Endothelial cell of hepatic sinusoid (primary cell): ENCODE data around the gene HSPA4.
"Not testable (repeated sequence)": the region's sequence is repeated elsewhere in the genome, so short reads cannot be mapped to it uniquely, and the experiment has no call there.

Source experiments
- in situ Hi-C: cut with HindIII; loops from 2 replicates; pipeline ENCODE4 v1.10.0; 2017; ENCODE audit warnings: low sequenced_read_pairs

HSPA4 gene

GRCh38 chr5:133049726-133050048 is 2.1 kb upstream of the HSPA4 start:
- in situ Hi-C loops, result loop anchor here (5.0 kb wide), 1 partner anchor 57 kb away; no protein-coding TSS in a partner anchor

GRCh38 chr5:133050521-133050920 is 1.3 kb upstream of the HSPA4 start:
- in situ Hi-C loops, result loop anchor here (5.0 kb wide), 1 partner anchor 58 kb away; no protein-coding TSS in a partner anchor

GRCh38 chr5:133051061-133051541 is 712 bp upstream of the HSPA4 start:
- in situ Hi-C loops, result loop anchor here (5.0 kb wide), 1 partner anchor 59 kb away; no protein-coding TSS in a partner anchor

- in situ Hi-C loops, result loop anchor here (5.0 kb wide), 1 partner anchor 60 kb away; no protein-coding TSS in a partner anchor
Measured at GRCh38 chr5:133052317-133053175, 733 bp downstream of the HSPA4 start.

DNA sequence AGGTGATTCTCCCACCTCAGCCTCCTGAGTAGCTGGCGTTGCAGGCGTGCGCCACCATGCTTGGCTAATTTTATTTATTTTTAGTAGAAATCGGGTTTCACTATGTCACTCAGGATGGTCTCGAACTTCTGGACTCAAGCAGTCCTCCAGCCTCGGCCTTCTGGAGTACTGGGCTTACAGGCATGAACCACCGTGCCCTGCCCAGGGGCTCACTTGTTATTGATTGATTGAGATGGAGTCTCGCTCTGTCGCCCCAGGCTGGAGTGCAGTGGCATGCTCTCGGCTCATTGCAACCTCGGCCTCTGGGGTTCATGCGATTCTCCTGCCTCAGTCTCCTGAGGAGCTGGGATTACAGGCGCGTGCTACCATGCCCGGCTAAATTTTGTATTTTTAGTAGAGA is 1.6 kb downstream of the HSPA4 start:
- in situ Hi-C loops, result loop anchor here (5.0 kb wide), 1 partner anchor 61 kb away; no protein-coding TSS in a partner anchor

DNA sequence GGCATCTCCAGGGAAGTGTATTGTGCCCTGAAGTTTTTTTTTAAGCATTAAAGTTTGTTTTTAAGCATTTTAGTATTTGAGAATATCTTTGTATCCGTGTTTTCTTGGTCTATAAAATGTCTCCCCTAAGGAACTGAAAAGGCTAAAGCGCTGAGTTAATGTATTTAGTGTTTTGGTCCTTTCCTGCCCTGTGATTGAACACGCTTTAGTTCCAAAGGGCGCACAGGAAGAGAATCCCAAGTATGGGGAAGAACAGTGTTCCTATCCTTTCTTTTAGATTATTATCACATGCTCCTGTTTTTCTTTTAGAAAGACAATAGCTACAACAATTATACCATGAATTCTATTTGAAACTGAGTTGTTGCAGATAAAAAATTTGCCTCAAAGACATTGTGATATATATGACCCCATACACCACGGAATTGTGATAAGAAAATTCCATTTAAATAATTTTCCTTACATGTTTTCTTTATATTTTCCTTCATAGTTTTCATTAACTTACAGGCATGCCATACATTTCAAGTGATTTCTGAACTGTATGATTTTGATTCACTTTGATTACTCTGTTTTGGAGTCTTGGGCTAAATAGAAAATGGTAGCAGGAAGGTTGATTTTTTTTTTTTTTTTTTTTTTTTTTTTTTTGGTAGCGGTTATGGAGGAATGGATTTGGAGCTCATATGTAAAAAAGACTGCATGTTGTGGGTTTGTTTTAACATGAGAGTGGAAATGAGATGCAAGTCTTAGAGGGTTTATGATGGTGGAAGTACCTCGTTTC is 3.1 kb downstream of the HSPA4 start:
- in situ Hi-C loops, result loop anchor here (5.0 kb wide), 1 partner anchor 63 kb away; no protein-coding TSS in a partner anchor

DNA sequence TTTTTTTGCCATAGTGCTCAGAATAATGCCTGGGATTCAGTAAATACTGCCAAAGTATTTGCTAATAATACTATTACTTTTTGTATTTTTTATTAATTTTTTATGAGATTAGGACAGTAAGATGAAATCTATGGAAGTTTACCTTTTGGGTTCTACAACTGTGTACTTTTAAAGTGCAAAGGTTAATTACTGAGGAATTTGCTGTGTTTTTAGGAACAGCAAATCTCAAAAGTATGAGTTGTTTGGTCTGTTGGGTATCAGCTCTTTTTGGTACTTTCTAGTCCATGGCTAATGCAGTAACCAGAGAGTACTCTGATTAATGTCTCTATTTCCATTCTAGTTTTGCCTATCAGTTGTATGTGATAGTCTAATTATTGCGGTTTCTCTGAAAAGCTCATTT is 5.1 kb downstream of the HSPA4 start:
- in situ Hi-C loops, result no loop called here

DNA sequence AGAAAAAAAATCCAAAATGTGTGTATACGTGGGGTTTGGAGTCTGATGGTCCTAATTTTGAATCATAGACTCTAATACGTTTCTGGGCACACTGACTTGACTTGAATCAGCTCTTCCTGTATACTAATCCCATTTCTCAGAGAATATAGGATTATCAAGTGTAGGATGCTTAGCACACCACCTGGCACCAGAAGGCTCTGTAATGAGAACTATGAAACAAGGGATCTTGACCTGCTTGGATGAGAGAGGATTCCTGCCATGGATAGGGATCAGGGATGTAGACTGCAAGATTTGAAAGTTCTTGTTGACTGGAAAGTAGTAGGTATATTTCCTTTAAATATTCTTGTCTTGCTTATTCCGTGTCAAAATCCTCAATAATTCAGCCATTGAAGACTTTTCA is 7.8 kb downstream of the HSPA4 start:
- in situ Hi-C loops, result no loop called here

DNA sequence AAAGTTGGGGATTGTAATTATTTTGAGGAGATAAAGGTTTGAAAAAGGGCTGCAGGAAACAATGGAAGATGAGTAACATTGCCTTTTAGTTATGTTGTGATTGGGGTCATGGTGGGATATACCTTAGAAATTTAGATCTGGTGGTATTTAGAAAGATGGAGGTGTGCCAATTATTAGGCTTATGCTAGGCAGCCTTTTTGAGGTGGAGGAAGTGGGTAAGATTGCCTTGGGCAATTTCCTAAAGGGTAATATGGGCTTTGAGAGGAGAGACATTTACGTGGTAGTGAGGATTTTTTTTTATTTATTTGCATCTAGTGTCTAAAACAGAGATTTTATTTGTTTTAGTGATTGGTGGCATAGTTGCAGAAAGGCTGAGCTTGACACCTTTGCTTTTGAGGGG is 10.5 kb downstream of the HSPA4 start:
- in situ Hi-C loops, result no loop called here

- in situ Hi-C loops, result no loop called here
Measured at GRCh38 chr5:133063965-133064364, 12.2 kb downstream of the HSPA4 start.

- in situ Hi-C loops, result no loop called here
Measured at GRCh38 chr5:133065471-133065870, 13.7 kb downstream of the HSPA4 start.

GRCh38 chr5:133066045-133066444 is 14.2 kb downstream of the HSPA4 start:
- in situ Hi-C loops, result no loop called here

DNA sequence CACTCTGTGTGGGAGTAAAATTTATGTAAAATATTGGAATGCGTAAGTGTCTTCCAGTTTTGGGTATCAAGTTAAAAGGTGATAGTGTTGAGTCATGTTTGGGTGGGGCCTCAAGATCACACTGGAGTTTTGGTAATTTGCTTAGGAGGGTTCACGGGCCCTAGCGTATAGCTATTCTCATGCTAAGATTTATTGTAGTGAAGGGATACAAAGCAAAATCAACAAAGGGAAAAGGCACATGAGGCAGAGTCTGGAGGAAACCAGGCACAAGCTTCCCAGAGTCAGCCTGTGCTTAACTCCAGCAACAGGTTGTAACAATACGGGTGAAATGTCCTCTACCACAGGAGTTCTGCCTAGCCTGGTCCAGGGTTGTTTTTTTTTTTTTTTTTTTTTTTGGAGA is 20.2 kb downstream of the HSPA4 start:
- in situ Hi-C loops, result no loop called here

DNA sequence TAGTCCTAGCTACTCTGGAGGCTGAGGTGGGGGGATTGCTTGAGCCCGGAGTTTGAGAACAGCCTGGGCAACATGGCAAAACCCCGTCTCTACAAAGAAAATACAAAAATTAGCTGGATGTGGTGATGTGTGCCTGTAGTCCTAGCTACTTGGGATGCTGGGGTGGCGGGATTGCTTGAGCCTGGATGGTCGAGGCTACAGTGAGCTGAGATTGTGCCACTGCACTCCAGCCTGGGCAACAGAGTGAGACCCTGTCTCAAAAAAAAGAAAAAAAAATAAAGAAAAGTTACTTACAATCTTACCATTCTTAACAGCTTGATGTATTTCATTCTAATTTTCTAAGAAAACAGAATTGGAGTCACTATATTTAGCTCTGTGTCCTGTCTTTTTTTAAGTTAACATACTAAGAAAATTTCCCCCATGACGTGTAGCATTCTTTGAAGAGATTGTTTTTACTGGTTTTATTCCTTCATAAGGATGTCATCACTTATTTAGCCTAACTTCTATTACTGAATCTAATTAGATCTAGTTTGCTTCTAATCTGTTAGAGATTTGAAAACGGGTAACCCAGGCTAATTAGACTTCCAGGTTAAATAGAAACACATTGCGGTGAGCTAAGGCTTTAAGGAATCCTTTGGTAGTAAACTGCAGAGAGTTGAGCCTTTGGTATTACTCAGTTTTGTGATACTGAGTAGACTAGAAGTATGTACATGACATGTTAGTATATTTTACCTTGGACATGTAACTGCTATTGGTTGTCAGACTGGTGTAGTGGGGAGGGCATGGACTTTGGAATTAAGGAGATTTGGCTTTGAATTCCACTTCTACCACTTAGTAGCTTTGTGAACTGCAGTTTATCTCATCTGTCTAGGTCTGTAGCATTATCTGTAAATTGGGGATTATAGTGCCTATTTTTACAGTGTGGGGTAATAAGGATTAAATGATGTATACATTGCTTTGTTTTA is 24.0 kb downstream of the HSPA4 start:
- in situ Hi-C loops, result no loop called here

DNA sequence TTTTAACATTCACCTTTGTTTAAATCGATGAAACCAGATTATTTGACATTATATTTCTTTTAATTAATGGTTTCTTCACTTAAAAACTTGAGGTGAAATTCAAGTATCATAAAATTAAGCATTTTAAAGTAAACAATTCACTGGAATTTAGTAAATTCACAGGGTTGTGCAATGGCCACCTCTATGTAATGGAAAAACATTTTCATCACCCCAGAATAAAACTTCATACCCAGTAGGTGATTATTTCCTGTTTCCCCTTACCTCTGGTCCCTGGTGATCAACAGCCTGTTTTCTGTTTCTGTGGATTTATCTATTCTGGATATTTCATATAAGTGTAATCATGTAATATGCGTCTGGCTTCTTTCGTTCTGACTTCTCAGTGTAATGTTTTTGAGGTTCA is 27.2 kb downstream of the HSPA4 start:
- in situ Hi-C loops, result no loop called here

GRCh38 chr5:133081036-133081435 is 29.2 kb downstream of the HSPA4 start:
- in situ Hi-C loops, result no loop called here

DNA sequence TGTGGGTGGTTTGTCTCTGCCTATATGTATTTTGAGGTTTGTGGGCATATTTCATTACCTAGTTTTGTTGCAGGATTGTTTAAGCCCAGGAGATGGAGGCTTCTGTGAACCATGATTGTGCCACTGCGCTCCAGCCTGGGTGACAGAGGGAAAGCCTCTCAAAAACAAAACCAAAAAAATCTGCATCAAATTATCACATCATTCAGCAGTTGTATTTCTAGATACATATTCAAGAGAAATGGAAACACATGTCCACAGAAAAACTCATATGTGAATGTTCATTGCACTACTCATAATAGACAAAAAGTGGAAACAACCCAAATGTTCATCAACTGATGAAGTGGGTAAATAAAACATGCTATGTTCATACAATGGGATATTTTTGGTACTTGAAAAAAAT is 29.9 kb downstream of the HSPA4 start:
- in situ Hi-C loops, result no loop called here

- in situ Hi-C loops, result no loop called here
Measured at GRCh38 chr5:133082128-133082527, 30.3 kb downstream of the HSPA4 start.

- in situ Hi-C loops, result no loop called here
Measured at GRCh38 chr5:133083901-133084300, 32.1 kb downstream of the HSPA4 start.

DNA sequence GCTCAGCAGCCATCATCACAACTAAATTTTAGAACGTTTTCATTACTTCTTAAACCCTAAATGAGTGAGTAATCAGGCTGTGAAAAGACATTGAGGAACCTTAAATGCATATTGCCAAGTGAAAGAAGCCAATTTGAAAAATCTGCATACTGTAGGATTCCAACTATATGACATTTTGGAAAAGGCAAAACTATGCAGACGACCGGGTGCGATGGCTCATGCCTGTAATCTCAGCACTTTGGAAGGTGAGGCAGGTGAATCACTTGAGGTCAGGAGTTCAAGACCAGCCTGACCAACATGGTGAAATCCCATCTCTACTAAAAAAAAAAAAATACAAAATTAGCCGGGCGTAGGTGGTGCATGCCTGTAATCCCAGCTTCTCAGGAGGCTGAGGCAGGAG is 33.4 kb downstream of the HSPA4 start:
- in situ Hi-C loops, result not testable (repeated sequence)
